ENCODE measurements around the gene GRHL1. TPM values are rescaled to one million over a fixed set of nuclear protein-coding genes. Genes with fewer than 3 reads are reported as not detected.

Gene GRHL1
- total and polyA plus RNA-seq, 2 of the 4 experiments (the other 2 are of a cell fraction): 0.18 to 0.21 TPM

DNA sequence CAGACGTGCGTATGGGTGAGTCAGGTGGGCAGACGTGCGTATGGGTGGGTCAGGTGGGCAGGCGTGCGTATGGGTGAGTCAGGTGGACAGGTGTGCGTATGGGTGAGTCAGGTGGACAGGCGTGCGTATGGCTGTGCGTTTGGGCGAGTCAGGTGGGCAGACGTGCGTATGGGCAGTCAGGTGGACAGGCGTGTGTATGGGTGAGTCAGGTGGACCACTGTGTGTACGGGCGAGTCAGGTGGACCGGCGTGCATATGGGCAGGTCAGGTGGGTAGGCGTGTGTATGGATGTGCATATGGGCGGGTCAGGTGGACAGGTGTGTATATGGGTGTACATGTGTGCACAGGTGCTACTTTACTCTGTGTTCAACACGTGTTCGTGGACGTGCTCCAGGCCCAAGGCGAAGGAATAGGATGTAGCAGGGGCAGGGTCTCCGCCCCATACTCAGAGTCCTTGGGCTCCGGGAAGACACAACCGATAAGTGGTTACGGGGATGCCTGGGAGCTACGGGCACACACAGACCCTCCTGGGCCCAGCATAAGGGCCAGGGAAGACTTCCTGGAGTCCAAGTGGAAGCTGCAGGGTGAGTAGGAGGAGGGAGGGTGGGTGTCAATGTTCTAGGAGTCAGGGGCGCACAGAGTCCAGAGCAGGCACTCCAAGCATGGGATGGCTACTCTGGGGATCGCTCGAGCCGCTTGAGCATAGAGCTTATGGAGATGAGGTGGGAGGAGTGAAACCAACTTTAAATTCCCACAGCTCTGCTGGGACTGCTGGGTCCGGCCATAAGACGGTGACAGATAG, 64.7 kb downstream of the GRHL1 start:
- H3K14ac ChIP-seq (replicated peaks; ENCODE audit: low read depth, low read length): no peak overlapping the region
- 0 out of 2 replicates have a peak overlapping the region, but pooled peaks have one; percentile 39 for H2AK5ac ChIP-seq (ENCODE audit: low read depth, low read length)
- no peak overlapping the region for H2AK9ac ChIP-seq (replicated peaks; ENCODE audit: low read depth, low read length, poor library complexity)
- H2AFZ ChIP-seq (replicated peaks; ENCODE audit: low read length, poor library complexity): no peak overlapping the region
- H3K27ac ChIP-seq (ENCODE audit: insufficient read depth, low read length): no peak overlapping the region
- H3K36me3 ChIP-seq (ENCODE audit: control insufficient read depth, insufficient read depth, low read length): no peaks in the 10 kb centered on the region
- no peak overlapping the region for H3K4ac ChIP-seq (ENCODE audit: low read depth, low read length)
- dilution Hi-C loops (cut with HindIII; ENCODE audit: low sequenced_read_pairs, unreplicated experiment) (no loop called here), intact Hi-C loops (cut with micrococcal nuclease) (no loop called here), in situ Hi-C loops (cut with MboI; ENCODE audit: low sequenced_read_pairs) (no loop called here)
- H3K27me3 ChIP-seq (ENCODE audit: control insufficient read depth, insufficient read depth, low read length): peaks cover 5% of the 10 kb centered on the region; the same call in 1 of the 2 replicates
- no peak overlapping the region for H4K91ac ChIP-seq (ENCODE audit: insufficient read depth, low read depth, low read length)
- ChIA-PET CTCF (no interaction called here), POLR2A (ENCODE audit: unreplicated experiment) (no interaction called here)
- H2BK15ac ChIP-seq (ENCODE audit: low read depth, low read length): no peak overlapping the region
- peaks cover 2% of the 10 kb centered on the region; the same call in 1 of the 2 replicates for H3K4me1 ChIP-seq (ENCODE audit: control insufficient read depth, insufficient read depth, low read length)
- H2BK5ac ChIP-seq (ENCODE audit: low read depth, low read length, poor library complexity, severe bottlenecking): no peak overlapping the region
- 0 out of 2 replicates have a peak, but pooled peaks cover 6% of the 10 kb centered on the region for H3K9me1 ChIP-seq (ENCODE audit: insufficient read depth, low read length)
- no peak overlapping the region for H3K4me2 ChIP-seq (ENCODE audit: low read depth, low read length)
- DNase-seq (no peak), ATAC-seq (ENCODE audit: low read depth) (no peak)
- no TSS peak for BruUV-seq (replicated peaks)
- no peak overlapping the region for H3K23ac ChIP-seq (ENCODE audit: low read depth, low read length)
- H3K9me3 ChIP-seq (ENCODE audit: control insufficient read depth, insufficient read depth, low read length): peaks cover 5% of the 10 kb centered on the region
- H3K18ac ChIP-seq (ENCODE audit: low read depth, low read length): no peak overlapping the region
- H3K56ac ChIP-seq (ENCODE audit: extremely low read depth, insufficient read depth, low read length): no peak overlapping the region
- no peaks in the 10 kb centered on the region for H4K20me1 ChIP-seq (ENCODE audit: insufficient read depth, low read length)
- no peak overlapping the region for H3K9ac ChIP-seq (ENCODE audit: low read depth, low read length)
- no peak overlapping the region for H4K5ac ChIP-seq (ENCODE audit: low read depth, low read length)
- H3K79me1 ChIP-seq (ENCODE audit: low read depth in 1 of 2, low read length in 2 of 2): no peaks in the 10 kb centered on the region
- no peak overlapping the region for H3K4me3 ChIP-seq (ENCODE audit: insufficient read depth, low read depth, low read length)
- no peak overlapping the region for H2BK20ac ChIP-seq (ENCODE audit: low read depth, low read length)
- H2BK120ac ChIP-seq (ENCODE audit: low read depth, low read length): no peak overlapping the region
- H4K8ac ChIP-seq (ENCODE audit: low read depth in 2 of 2, low read length in 2 of 2): no peak overlapping the region
- WGBS, 2 experiments (ENCODE audit: extremely low coverage in 2 of 2, insufficient read length in 1 of 2): 95% methylated on average over 20 of the region's 35 CpGs; no CpG with 5 or more reads in 1 of the 2 experiments
- no peak for TF ChIP-seq BHLHE40 (IDR thresholded peaks at IDR 0.05; ENCODE audit: low read depth, low read length)
- TF ChIP-seq RFX5 (IDR thresholded peaks at IDR 0.05; ENCODE audit: low read depth, low read length): no peak
- TF ChIP-seq MAFK (IDR thresholded peaks at IDR 0.05; ENCODE audit: low read depth, low read length): no peak
- TF ChIP-seq MAZ (IDR thresholded peaks at IDR 0.05; ENCODE audit: borderline replicate concordance, low read depth, low read length): no peak
- no peak for TF ChIP-seq RAD21 (IDR thresholded peaks at IDR 0.05; ENCODE audit: low read length)
- no peak for TF ChIP-seq CHD1 (IDR thresholded peaks at IDR 0.05; ENCODE audit: low read depth, low read length)
- TF ChIP-seq CTCF (conservative IDR thresholded peaks at IDR 0.05; ENCODE audit: low read depth, low read length): no peak
- TF ChIP-seq USF2 (IDR thresholded peaks at IDR 0.05; ENCODE audit: low read depth, low read length): no peak
- no peak for TF ChIP-seq CEBPB (IDR thresholded peaks at IDR 0.05; ENCODE audit: low read depth, low read length)
- TF ChIP-seq NFE2L2 (IDR thresholded peaks at IDR 0.05; ENCODE audit: low read depth, low read length): no peak
- TF ChIP-seq POLR2A (IDR thresholded peaks at IDR 0.05; ENCODE audit: low read depth, low read length): no peak
- no peak for TF ChIP-seq MXI1 (IDR thresholded peaks at IDR 0.05; ENCODE audit: borderline replicate concordance, low read depth, low read length)
- no peak for TF ChIP-seq RCOR1 (IDR thresholded peaks at IDR 0.05; ENCODE audit: insufficient replicate concordance, low read length)
- TF ChIP-seq FOS (IDR thresholded peaks at IDR 0.05; ENCODE audit: low read depth, low read length): no peak
- no peak for TF ChIP-seq ELK1 (IDR thresholded peaks at IDR 0.05; ENCODE audit: borderline replicate concordance, low read depth, low read length)

All from IMR-90 (cell line).